GM23338 (cell line): ENCODE results near the gene NELFCD. TPM values are rescaled to one million over a fixed set of nuclear protein-coding genes. Genes with fewer than 3 reads are reported as not detected.

Experiments used
- ATAC-seq: fragments of 200-7000 bp; cut with Tn5 transposase; 3 replicates; pipeline ENCODE4 v1.9.1; 2020
- DNase-seq: peaks from one replicate; pipeline ENCODE4 v3.0.0-alpha.2; 2015; ENCODE audit warnings: low spot score
- H2AFZ ChIP-seq: fragments of 200-600 bp; sonication (generic); 2 replicates; pipeline ENCODE4 v1.8.0; 2016; ENCODE audit warnings: antibody characterized with exemption, mild to moderate bottlenecking, moderate library complexity
- H3F3A ChIP-seq: fragments of 200-600 bp; sonication (generic); replicated peaks from 2 replicates; pipeline ENCODE4 v1.8.0; 2017; ENCODE audit warnings: antibody characterized with exemption, mixed run types, low read depth
- H3K27ac ChIP-seq: fragments of 200-600 bp; sonication (generic); 2 replicates; pipeline ENCODE4 v1.6.1; 2016; ENCODE audit warnings: low read depth
- H3K27me3 ChIP-seq: fragments of 200-600 bp; sonication (generic); 2 replicates; pipeline ENCODE4 v1.8.0; 2016; ENCODE audit warnings: mild to moderate bottlenecking, mixed run types, moderate library complexity; ENCODE audit not compliant: insufficient read depth
- H3K36me3 ChIP-seq: fragments of 200-600 bp; sonication (generic); 2 replicates; pipeline ENCODE4 v1.8.0; 2016; ENCODE audit warnings: mild to moderate bottlenecking; ENCODE audit not compliant: insufficient read depth
- H3K4me1 ChIP-seq: fragments of 200-600 bp; sonication (generic); 2 replicates; pipeline ENCODE4 v1.8.0; 2016; ENCODE audit warnings: mild to moderate bottlenecking, moderate library complexity; ENCODE audit not compliant: insufficient read depth
- H3K4me2 ChIP-seq: fragments of 200-600 bp; sonication (generic); 2 replicates; pipeline ENCODE4 v1.7.1; 2017; ENCODE audit warnings: mixed run types
- H3K4me3 ChIP-seq: fragments of 200-600 bp; sonication (generic); 2 replicates; pipeline ENCODE4 v1.6.1; 2016; ENCODE audit warnings: mixed run types
- H3K79me2 ChIP-seq: fragments of 200-600 bp; sonication (generic); replicated peaks from 2 replicates; pipeline ENCODE4 v1.8.0; 2017; ENCODE audit warnings: mild to moderate bottlenecking; ENCODE audit not compliant: insufficient read depth
- H3K9me2 ChIP-seq: fragments of 200-600 bp; sonication (generic); 2 replicates; pipeline ENCODE4 v1.8.0; 2017; ENCODE audit not compliant: insufficient read depth
- H4K20me1 ChIP-seq: fragments of 200-600 bp; sonication (generic); replicated peaks from 2 replicates; pipeline ENCODE4 v1.8.0; 2017; ENCODE audit warnings: mild to moderate bottlenecking; ENCODE audit not compliant: insufficient read depth
- H3K27ac Mint-ChIP-seq: 2 replicates; pipeline ENCODE4 v1.8.0; 2020; ENCODE audit warnings: inconsistent platforms, mild to moderate bottlenecking, moderate library complexity, mixed read lengths
- H3K27me3 Mint-ChIP-seq: 3 replicates; pipeline ENCODE4 v1.8.0; 2022; ENCODE audit warnings: low read depth, mild to moderate bottlenecking, moderate library complexity, mixed read lengths, inconsistent platforms; ENCODE audit not compliant: insufficient read depth, poor library complexity
- H3K36me3 Mint-ChIP-seq: 3 replicates; pipeline ENCODE4 v1.8.0; 2021; ENCODE audit warnings: low read depth, mild to moderate bottlenecking, inconsistent platforms, moderate library complexity, mixed read lengths
- H3K4me1 Mint-ChIP-seq: 3 replicates; pipeline ENCODE4 v1.8.0; 2020; ENCODE audit warnings: mild to moderate bottlenecking, inconsistent platforms, mixed read lengths
- H3K4me3 Mint-ChIP-seq: 3 replicates; pipeline ENCODE4 v1.8.0; 2021; ENCODE audit warnings: moderate library complexity, mild to moderate bottlenecking, inconsistent platforms, mixed read lengths
- H3K9me3 Mint-ChIP-seq: 3 replicates; pipeline ENCODE4 v1.8.0; 2020; ENCODE audit warnings: moderate library complexity, mild to moderate bottlenecking, inconsistent platforms, mixed read lengths
- CREB1 ChIP-seq: fragments of 250-450 bp; sonication (Bioruptor Pico); IDR thresholded peaks from 2 replicates; pipeline ENCODE4 v1.5.0; 2020; ENCODE audit warnings: low read depth, mild to moderate bottlenecking, moderate library complexity
- CTCF ChIP-seq, 2 experiments: fragments of 200-600 bp in 1 of 2; sonication (generic) in 1 of 2; conservative IDR thresholded peaks; 2 replicates each; pipeline versions ENCODE4 v1.5.1 to v1.6.1; 2016 to 2017; ENCODE audit warnings: antibody characterized with exemption in 2 of 2, low read depth in 2 of 2, mild to moderate bottlenecking in 2 of 2, moderate library complexity in 1 of 2
- EZH2 ChIP-seq: fragments of 200-600 bp; sonication (generic); IDR thresholded peaks from one replicate; pipeline ENCODE4 v1.8.0; 2017; ENCODE audit warnings: antibody characterized with exemption, mild to moderate bottlenecking, low read depth; ENCODE audit not compliant: unreplicated experiment
- EZH2phosphoT487 ChIP-seq: fragments of 200-600 bp; sonication (generic); IDR thresholded peaks from one replicate; pipeline ENCODE4 v1.8.1; 2018; ENCODE audit warnings: antibody characterized with exemption; ENCODE audit not compliant: unreplicated experiment
- JUNB ChIP-seq: IDR thresholded peaks from one replicate; pipeline ENCODE4 v1.6.1; 2016; ENCODE audit warnings: antibody characterized with exemption; ENCODE audit not compliant: unreplicated experiment
- NANOG ChIP-seq: IDR thresholded peaks from 2 replicates; pipeline ENCODE4 v1.6.1; 2016; ENCODE audit warnings: antibody characterized with exemption, borderline replicate concordance
- POLR2AphosphoS5 ChIP-seq: IDR thresholded peaks from 2 replicates; pipeline ENCODE4 v1.6.1; 2016; ENCODE audit warnings: antibody characterized with exemption, low read depth
- STAT1 ChIP-seq: IDR thresholded peaks from one replicate; pipeline ENCODE4 v1.6.1; 2016; ENCODE audit warnings: antibody characterized with exemption; ENCODE audit not compliant: unreplicated experiment
- ZNF114 ChIP-seq: fragments of 250-450 bp; sonication (Bioruptor Pico); IDR thresholded peaks from 2 replicates; pipeline ENCODE4 v1.5.0; 2020; ENCODE audit warnings: mild to moderate bottlenecking, moderate library complexity
- ZNF331 ChIP-seq: fragments of 250-450 bp; sonication (Bioruptor Pico); IDR thresholded peaks from 2 replicates; pipeline ENCODE4 v1.5.0; 2020; ENCODE audit warnings: low read depth, mild to moderate bottlenecking, moderate library complexity
- polyA plus RNA-seq: library from polyadenylated mRNA; unstranded; fragments of >200 nt; fragmentation: Nextera tagmentation; extraction: Ambion mirVana; gene quantifications from 2 replicates; pipeline ENCODE4 v1.2.1, GENCODE V29; 2016
- total RNA-seq: library from RNA; depleted of rRNA; stranded (reverse); fragments of >200 nt; shearing (Covaris generic); gene quantifications from 2 replicates; pipeline ENCODE4 v1.2.3, GENCODE V29; 2014
- TF ChIP-seq, protein P1 (sequence below): IDR thresholded peaks from 2 replicates; pipeline ENCODE4 v1.6.1; 2016; ENCODE audit warnings: antibody characterized with exemption
- TF ChIP-seq, protein P2 (sequence below): fragments of 250-450 bp; sonication (Bioruptor Pico); IDR thresholded peaks from 2 replicates; pipeline ENCODE4 v1.5.0; 2020; ENCODE audit warnings: mild to moderate bottlenecking, moderate library complexity
- TF ChIP-seq, protein P3 (sequence below): IDR thresholded peaks from one replicate; pipeline ENCODE4 v1.6.1; 2018; ENCODE audit warnings: antibody characterized with exemption; ENCODE audit not compliant: unreplicated experiment

The NELFCD gene
- total and polyA plus RNA-seq, 2 experiments from 2014 or later, result 52.9 to 75.8 TPM

DNA sequence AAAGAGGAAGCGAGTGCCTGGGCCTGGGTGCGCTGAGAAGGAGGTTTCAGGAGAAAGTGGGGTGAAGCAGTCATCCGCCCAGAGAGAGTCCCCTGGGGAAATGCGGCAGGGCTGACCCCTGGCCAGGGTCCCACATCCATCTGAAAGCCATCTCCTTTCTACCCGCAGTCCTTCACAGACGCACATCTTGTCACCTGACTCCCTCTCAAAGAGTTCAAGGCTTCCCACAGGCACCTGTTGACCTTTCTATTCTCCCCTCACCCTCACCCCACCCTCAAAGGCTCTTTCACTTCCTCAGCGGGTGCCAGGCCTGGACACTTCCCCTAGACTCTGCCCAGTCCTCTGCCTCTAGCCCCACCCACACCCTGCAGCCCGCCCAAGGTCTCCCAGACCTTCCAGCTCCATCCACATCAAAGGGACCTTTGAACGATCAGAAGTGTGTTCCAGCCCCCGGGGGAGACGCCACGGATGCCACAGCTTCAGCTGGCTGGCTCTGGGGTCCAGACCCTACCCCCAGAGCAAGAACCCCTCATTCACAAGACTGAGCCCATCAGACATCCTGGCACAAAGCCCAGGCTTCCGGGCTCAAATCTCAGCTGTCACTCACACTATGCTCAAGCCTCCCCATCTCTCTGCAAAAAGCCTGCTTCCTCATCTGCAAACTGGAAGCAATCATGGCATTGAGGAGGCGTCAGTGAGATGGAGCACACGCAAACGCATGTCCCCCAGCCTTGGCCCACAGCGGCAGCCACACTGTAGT, 23.9 kb downstream of the NELFCD start:
- no peak overlapping the region for H3K27ac Mint-ChIP-seq
- no peaks in the 10 kb centered on the region for H3K36me3 ChIP-seq
- no peak overlapping the region for H3K27ac ChIP-seq
- no peak for ATAC-seq
- H3K4me2 ChIP-seq, result no peak overlapping the region
- H4K20me1 ChIP-seq, result 0 out of 2 replicates have a peak, but pooled peaks cover 5% of the 10 kb centered on the region
- no peaks in the 10 kb centered on the region; the same call in 1 of the 2 replicates for H3K4me1 ChIP-seq
- H2AFZ ChIP-seq, result no peak overlapping the region
- no peaks in the 10 kb centered on the region for H3F3A ChIP-seq
- no peaks in the 10 kb centered on the region for H3K9me2 ChIP-seq
- peaks cover 13% of the 10 kb centered on the region for H3K4me1 Mint-ChIP-seq
- no peak for DNase-seq
- TF ChIP-seq JUNB (no peak), EZH2phosphoT487 (no peak), NANOG (no peak), ZNF114 (CRISPR knock-in tag) (no peak), POLR2AphosphoS5 (no peak), ZNF331 (CRISPR knock-in tag) (no peak), CREB1 (CRISPR knock-in tag) (no peak), STAT1 (no peak), EZH2 (no peak), CTCF (conservative IDR thresholded peaks at IDR 0.05; ENCODE audit: low read depth in 2 of 2) (no peak)
- TF ChIP-seq, protein P1, sequence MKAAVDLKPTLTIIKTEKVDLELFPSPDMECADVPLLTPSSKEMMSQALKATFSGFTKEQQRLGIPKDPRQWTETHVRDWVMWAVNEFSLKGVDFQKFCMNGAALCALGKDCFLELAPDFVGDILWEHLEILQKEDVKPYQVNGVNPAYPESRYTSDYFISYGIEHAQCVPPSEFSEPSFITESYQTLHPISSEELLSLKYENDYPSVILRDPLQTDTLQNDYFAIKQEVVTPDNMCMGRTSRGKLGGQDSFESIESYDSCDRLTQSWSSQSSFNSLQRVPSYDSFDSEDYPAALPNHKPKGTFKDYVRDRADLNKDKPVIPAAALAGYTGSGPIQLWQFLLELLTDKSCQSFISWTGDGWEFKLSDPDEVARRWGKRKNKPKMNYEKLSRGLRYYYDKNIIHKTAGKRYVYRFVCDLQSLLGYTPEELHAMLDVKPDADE, result no peak
- TF ChIP-seq, protein P2, sequence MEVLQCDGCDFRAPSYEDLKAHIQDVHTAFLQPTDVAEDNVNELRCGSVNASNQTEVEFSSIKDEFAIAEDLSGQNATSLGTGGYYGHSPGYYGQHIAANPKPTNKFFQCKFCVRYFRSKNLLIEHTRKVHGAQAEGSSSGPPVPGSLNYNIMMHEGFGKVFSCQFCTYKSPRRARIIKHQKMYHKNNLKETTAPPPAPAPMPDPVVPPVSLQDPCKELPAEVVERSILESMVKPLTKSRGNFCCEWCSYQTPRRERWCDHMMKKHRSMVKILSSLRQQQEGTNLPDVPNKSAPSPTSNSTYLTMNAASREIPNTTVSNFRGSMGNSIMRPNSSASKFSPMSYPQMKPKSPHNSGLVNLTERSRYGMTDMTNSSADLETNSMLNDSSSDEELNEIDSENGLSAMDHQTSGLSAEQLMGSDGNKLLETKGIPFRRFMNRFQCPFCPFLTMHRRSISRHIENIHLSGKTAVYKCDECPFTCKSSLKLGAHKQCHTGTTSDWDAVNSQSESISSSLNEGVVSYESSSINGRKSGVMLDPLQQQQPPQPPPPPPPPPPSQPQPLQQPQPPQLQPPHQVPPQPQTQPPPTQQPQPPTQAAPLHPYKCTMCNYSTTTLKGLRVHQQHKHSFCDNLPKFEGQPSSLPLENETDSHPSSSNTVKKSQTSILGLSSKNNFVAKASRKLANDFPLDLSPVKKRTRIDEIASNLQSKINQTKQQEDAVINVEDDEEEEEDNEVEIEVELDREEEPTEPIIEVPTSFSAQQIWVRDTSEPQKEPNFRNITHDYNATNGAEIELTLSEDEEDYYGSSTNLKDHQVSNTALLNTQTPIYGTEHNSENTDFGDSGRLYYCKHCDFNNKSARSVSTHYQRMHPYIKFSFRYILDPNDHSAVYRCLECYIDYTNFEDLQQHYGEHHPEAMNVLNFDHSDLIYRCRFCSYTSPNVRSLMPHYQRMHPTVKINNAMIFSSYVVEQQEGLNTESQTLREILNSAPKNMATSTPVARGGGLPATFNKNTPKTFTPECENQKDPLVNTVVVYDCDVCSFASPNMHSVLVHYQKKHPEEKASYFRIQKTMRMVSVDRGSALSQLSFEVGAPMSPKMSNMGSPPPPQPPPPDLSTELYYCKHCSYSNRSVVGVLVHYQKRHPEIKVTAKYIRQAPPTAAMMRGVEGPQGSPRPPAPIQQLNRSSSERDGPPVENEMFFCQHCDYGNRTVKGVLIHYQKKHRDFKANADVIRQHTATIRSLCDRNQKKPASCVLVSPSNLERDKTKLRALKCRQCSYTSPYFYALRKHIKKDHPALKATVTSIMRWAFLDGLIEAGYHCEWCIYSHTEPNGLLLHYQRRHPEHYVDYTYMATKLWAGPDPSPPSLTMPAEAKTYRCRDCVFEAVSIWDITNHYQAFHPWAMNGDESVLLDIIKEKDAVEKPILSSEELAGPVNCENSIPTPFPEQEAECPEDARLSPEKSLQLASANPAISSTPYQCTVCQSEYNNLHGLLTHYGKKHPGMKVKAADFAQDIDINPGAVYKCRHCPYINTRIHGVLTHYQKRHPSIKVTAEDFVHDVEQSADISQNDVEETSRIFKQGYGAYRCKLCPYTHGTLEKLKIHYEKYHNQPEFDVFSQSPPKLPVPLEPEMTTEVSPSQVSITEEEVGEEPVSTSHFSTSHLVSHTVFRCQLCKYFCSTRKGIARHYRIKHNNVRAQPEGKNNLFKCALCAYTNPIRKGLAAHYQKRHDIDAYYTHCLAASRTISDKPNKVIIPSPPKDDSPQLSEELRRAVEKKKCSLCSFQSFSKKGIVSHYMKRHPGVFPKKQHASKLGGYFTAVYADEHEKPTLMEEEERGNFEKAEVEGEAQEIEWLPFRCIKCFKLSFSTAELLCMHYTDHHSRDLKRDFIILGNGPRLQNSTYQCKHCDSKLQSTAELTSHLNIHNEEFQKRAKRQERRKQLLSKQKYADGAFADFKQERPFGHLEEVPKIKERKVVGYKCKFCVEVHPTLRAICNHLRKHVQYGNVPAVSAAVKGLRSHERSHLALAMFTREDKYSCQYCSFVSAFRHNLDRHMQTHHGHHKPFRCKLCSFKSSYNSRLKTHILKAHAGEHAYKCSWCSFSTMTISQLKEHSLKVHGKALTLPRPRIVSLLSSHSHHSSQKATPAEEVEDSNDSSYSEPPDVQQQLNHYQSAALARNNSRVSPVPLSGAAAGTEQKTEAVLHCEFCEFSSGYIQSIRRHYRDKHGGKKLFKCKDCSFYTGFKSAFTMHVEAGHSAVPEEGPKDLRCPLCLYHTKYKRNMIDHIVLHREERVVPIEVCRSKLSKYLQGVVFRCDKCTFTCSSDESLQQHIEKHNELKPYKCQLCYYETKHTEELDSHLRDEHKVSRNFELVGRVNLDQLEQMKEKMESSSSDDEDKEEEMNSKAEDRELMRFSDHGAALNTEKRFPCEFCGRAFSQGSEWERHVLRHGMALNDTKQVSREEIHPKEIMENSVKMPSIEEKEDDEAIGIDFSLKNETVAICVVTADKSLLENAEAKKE, result no peak
- TF ChIP-seq, protein P3, sequence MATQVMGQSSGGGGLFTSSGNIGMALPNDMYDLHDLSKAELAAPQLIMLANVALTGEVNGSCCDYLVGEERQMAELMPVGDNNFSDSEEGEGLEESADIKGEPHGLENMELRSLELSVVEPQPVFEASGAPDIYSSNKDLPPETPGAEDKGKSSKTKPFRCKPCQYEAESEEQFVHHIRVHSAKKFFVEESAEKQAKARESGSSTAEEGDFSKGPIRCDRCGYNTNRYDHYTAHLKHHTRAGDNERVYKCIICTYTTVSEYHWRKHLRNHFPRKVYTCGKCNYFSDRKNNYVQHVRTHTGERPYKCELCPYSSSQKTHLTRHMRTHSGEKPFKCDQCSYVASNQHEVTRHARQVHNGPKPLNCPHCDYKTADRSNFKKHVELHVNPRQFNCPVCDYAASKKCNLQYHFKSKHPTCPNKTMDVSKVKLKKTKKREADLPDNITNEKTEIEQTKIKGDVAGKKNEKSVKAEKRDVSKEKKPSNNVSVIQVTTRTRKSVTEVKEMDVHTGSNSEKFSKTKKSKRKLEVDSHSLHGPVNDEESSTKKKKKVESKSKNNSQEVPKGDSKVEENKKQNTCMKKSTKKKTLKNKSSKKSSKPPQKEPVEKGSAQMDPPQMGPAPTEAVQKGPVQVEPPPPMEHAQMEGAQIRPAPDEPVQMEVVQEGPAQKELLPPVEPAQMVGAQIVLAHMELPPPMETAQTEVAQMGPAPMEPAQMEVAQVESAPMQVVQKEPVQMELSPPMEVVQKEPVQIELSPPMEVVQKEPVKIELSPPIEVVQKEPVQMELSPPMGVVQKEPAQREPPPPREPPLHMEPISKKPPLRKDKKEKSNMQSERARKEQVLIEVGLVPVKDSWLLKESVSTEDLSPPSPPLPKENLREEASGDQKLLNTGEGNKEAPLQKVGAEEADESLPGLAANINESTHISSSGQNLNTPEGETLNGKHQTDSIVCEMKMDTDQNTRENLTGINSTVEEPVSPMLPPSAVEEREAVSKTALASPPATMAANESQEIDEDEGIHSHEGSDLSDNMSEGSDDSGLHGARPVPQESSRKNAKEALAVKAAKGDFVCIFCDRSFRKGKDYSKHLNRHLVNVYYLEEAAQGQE, result no peak
- no peaks in the 10 kb centered on the region for H3K9me3 Mint-ChIP-seq
- peaks cover 24% of the 10 kb centered on the region for H3K27me3 Mint-ChIP-seq
- H3K4me3 Mint-ChIP-seq, result no peak overlapping the region
- no peaks in the 10 kb centered on the region for H3K79me2 ChIP-seq
- peaks cover 2% of the 10 kb centered on the region; the same call in 1 of the 3 replicates for H3K36me3 Mint-ChIP-seq
- peaks cover 11% of the 10 kb centered on the region for H3K27me3 ChIP-seq
- H3K4me3 ChIP-seq, result no peak overlapping the region
